ENCODE measurements around the gene CNPY3. TPM values are rescaled to one million over a fixed set of nuclear protein-coding genes. Genes with fewer than 3 reads are reported as not detected.

Gene CNPY3
- total RNA-seq, 1 donor from 2014 or later, result 14.0 TPM

GRCh38 chr6:42970871-42971612 is 41.8 kb downstream of the CNPY3 start:
- no peak for FAIRE-seq
- Histone ChIP-seq H3K27me3 (ENCODE audit: control insufficient read depth, insufficient read depth, low read length) (no peaks in the 10 kb centered on the region), H3K4me3 (ENCODE audit: low read depth, low read length) (no peak overlapping the region), H3K36me3 (ENCODE audit: control insufficient read depth, insufficient read depth, low read length) (peaks cover 17% of the 10 kb centered on the region)
- DNase-seq (ENCODE audit: low read depth), result peak; percentile 56
- TF ChIP-seq CTCF (IDR thresholded peaks at IDR 0.05; ENCODE audit: insufficient read depth, low read length, severe bottlenecking), result no peak

- DNase-seq (ENCODE audit: low read depth) (no peak), FAIRE-seq (no peak)
- H3K4me3 ChIP-seq (ENCODE audit: low read depth, low read length), result no peak overlapping the region
- TF ChIP-seq CTCF (IDR thresholded peaks at IDR 0.05; ENCODE audit: insufficient read depth, low read length, severe bottlenecking), result no peak
- no peaks in the 10 kb centered on the region for H3K27me3 ChIP-seq (ENCODE audit: control insufficient read depth, insufficient read depth, low read length)
- H3K36me3 ChIP-seq (ENCODE audit: control insufficient read depth, insufficient read depth, low read length), result peaks cover 14% of the 10 kb centered on the region
Measured at GRCh38 chr6:42971746-42972327, 42.6 kb downstream of the CNPY3 start.

- TF ChIP-seq CTCF (IDR thresholded peaks at IDR 0.05; ENCODE audit: insufficient read depth, low read length, severe bottlenecking), result no peak
- Histone ChIP-seq H3K4me3 (ENCODE audit: low read depth, low read length) (no peak overlapping the region), H3K36me3 (ENCODE audit: control insufficient read depth, insufficient read depth, low read length) (peaks cover 7% of the 10 kb centered on the region), H3K27me3 (ENCODE audit: control insufficient read depth, insufficient read depth, low read length) (no peaks in the 10 kb centered on the region)
- FAIRE-seq, result no peak
- DNase-seq (ENCODE audit: low read depth), result no peak
Measured at GRCh38 chr6:42973926-42974325, 44.6 kb downstream of the CNPY3 start.

GRCh38 chr6:42974919-42975505 is 45.7 kb downstream of the CNPY3 start:
- no peaks in the 10 kb centered on the region for H3K27me3 ChIP-seq (ENCODE audit: control insufficient read depth, insufficient read depth, low read length)
- DNase-seq (ENCODE audit: low read depth) (peak; percentile 87), FAIRE-seq (no peak)
- peaks cover 3% of the 10 kb centered on the region for H3K36me3 ChIP-seq (ENCODE audit: control insufficient read depth, insufficient read depth, low read length)
- no peak for TF ChIP-seq CTCF (IDR thresholded peaks at IDR 0.05; ENCODE audit: insufficient read depth, low read length, severe bottlenecking)
- H3K4me3 ChIP-seq (ENCODE audit: low read depth, low read length), result no peak overlapping the region

- TF ChIP-seq CTCF (IDR thresholded peaks at IDR 0.05; ENCODE audit: insufficient read depth, low read length, severe bottlenecking), result no peak
- Histone ChIP-seq H3K4me3 (ENCODE audit: low read depth, low read length) (peak overlapping the region; percentile 65), H3K27me3 (ENCODE audit: control insufficient read depth, insufficient read depth, low read length) (no peaks in the 10 kb centered on the region), H3K36me3 (ENCODE audit: control insufficient read depth, insufficient read depth, low read length) (peaks cover 3% of the 10 kb centered on the region)
- DNase-seq (ENCODE audit: low read depth) (no peak), FAIRE-seq (no peak)
Measured at GRCh38 chr6:42978487-42978838, 49.2 kb downstream of the CNPY3 start.

Measured in bronchial epithelial cell (primary cell).